Left lung (tissue), 10 donors: Measurements from ENCODE around the gene CHCHD3. TPM values are rescaled to one million over a fixed set of nuclear protein-coding genes. Genes with fewer than 3 reads are reported as not detected.
"Not testable (repeated sequence)": the region's sequence is repeated elsewhere in the genome, so short reads cannot be mapped to it uniquely, and the experiment has no call there.

Experiments used
- ATAC-seq: fragments of 200-7000 bp; cut with Tn5 transposase; one replicate; pipeline ENCODE4 v1.9.1; 2020; ENCODE audit warnings: moderate library complexity
- DNase-seq, 4 donors: peaks; one replicate each; pipeline ENCODE4 v3.0.0-alpha.2; 2013 to 2020
- H3K27ac ChIP-seq, 2 donors: fragments of 200-600 bp; sonication (generic) in 1 of 2; one replicate each; pipeline versions ENCODE4 v1.5.0 to v1.8.0; 2020 to 2021
- H3K27me3 ChIP-seq, 2 donors: fragments of 200-600 bp; sonication (generic) in 1 of 2; one replicate each; pipeline versions ENCODE4 v1.5.0 to v1.8.0; 2020 to 2021
- H3K36me3 ChIP-seq, 2 donors: fragments of 200-600 bp; sonication (generic) in 1 of 2; one replicate each; pipeline versions ENCODE4 v1.5.0 to v1.8.0; 2020 to 2021
- H3K4me1 ChIP-seq, 2 donors: fragments of 200-600 bp; one replicate each; pipeline ENCODE4 v1.8.0; 2021
- H3K4me3 ChIP-seq, 2 donors: fragments of 200-600 bp; sonication (generic) in 1 of 2; one replicate each; pipeline versions ENCODE4 v1.5.0 to v1.8.0; 2020 to 2021; ENCODE audit warnings: mild to moderate bottlenecking in 1 of 2
- H3K9me3 ChIP-seq, 2 donors: fragments of 200-600 bp; sonication (generic) in 1 of 2; one replicate each; pipeline versions ENCODE4 v1.5.0 to v1.8.0; 2020 to 2021
- intact Hi-C, 2 donors: fragments of 100-400 bp; cut with DNase I; formaldehyde crosslinking; loops; one replicate each; pipeline versions ENCODE4 v1.11.2 to v1.14.2; 2022
- polyA plus RNA-seq, 6 donors: library from polyadenylated mRNA; unstranded; fragments of 120-200 nt; gene quantifications; one replicate each; pipeline ENCODE4 v1.2.1, GENCODE V29; 2013; ENCODE audit not compliant: insufficient read length in 6 of 6
- total RNA-seq, 2 donors: library from RNA; stranded (reverse); fragmentation: NEBNext Ultra II Directional; extraction: Animal tissue kit (Norgen Biotek cat#: 25700); gene quantifications; one replicate each; pipeline ENCODE4 v1.2.1, GENCODE V29; 2021
- TF ChIP-seq, protein P1 (sequence below), 2 donors: fragments of 200-600 bp; sonication (generic) in 1 of 2; IDR thresholded peaks; one replicate each; pipeline versions ENCODE4 v1.5.0 to v1.8.0; 2021; ENCODE audit warnings: antibody characterized with exemption in 2 of 2
- donor health status: DM: no; HTN: yes; CAD: no.
- donor health status: DM: no; HTN: no; CAD: no.

CHCHD3 gene
- total and polyA plus RNA-seq, 8 donors, result 45.4 to 58.9 (median 54.5) TPM

DNA sequence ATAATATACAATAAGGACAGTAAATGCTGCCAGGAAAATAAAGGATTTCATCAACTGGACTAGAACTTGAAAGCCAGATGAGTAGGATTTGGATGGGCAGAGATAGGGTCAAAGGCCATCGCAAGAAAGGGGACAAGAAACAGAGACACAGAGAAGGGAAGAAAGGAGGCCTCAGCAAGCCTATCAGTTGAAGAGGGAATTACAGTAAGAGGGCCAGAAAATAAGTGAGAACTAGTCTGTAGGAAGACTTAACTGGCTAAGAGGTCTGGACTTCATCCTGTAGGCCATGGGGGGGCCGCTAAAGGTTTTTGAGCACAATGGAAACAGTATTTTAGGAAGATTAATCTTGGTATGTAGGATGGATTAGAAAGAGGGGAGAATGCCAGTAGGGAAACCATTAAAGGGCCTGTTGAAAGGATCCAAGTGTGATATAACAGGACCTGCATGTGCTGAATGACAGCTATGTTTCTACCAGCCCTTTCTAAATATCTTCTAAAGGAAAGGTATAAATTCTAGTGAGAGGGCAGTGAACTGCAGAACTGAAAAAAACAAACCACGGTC lies 174.4 kb downstream of the CHCHD3 start:
- no peak for DNase-seq
- no peaks in the 10 kb centered on the region for H3K4me1 ChIP-seq
- peaks cover 0 to 3% of the 10 kb centered on the region in 2 donors for H3K9me3 ChIP-seq
- TF ChIP-seq, protein P1, sequence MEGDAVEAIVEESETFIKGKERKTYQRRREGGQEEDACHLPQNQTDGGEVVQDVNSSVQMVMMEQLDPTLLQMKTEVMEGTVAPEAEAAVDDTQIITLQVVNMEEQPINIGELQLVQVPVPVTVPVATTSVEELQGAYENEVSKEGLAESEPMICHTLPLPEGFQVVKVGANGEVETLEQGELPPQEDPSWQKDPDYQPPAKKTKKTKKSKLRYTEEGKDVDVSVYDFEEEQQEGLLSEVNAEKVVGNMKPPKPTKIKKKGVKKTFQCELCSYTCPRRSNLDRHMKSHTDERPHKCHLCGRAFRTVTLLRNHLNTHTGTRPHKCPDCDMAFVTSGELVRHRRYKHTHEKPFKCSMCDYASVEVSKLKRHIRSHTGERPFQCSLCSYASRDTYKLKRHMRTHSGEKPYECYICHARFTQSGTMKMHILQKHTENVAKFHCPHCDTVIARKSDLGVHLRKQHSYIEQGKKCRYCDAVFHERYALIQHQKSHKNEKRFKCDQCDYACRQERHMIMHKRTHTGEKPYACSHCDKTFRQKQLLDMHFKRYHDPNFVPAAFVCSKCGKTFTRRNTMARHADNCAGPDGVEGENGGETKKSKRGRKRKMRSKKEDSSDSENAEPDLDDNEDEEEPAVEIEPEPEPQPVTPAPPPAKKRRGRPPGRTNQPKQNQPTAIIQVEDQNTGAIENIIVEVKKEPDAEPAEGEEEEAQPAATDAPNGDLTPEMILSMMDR (IDR thresholded peaks at IDR 0.05), result no peak
- H3K27ac ChIP-seq, result no peak overlapping the region
- intact Hi-C loops, result no loop called here
- peaks cover 0 to 4% of the 10 kb centered on the region in 2 donors for H3K36me3 ChIP-seq
- H3K4me3 ChIP-seq, result no peak overlapping the region
- H3K27me3 ChIP-seq, result no peaks in the 10 kb centered on the region
- no peak for ATAC-seq

DNA sequence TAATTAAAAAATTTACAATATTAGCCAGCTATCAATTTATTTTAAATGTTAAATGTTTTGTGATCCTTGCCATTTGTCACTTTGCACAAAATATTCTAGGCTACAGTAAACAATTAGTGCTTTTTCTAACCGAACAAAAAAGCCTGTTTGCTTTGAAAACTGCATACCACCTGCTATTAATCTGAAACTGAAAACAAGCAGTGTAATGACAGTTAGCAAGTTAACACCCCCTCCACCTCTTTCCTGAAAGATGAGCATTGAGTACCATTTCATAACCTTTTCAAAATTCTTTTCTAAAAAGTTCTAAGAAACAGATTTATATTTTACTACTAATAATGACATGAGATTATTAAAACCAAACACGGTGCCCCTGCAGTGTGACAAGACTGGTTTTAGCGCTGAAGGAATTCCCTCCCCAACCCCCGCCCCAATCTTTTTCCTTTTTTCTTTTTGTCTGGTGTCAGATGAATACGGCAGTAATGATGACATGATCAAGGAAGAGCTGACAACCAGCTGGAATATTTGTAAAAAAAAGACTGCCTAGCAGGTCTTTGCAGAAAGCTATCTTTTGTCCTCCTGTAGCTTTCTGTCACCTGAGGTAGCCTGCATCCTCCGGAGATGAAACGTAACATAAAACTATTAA lies 175.6 kb downstream of the CHCHD3 start:
- no peak for ATAC-seq
- DNase-seq, result no peak
- Histone ChIP-seq H3K4me1 (no peaks in the 10 kb centered on the region), H3K27ac (no peak overlapping the region), H3K36me3 (peaks cover 0 to 4% of the 10 kb centered on the region in 2 donors), H3K9me3 (peaks cover 0 to 3% of the 10 kb centered on the region in 2 donors), H3K4me3 (no peak overlapping the region), H3K27me3 (no peaks in the 10 kb centered on the region)
- intact Hi-C loops, result no loop called here
- TF ChIP-seq, protein P1 (IDR thresholded peaks at IDR 0.05), result no peak

DNA sequence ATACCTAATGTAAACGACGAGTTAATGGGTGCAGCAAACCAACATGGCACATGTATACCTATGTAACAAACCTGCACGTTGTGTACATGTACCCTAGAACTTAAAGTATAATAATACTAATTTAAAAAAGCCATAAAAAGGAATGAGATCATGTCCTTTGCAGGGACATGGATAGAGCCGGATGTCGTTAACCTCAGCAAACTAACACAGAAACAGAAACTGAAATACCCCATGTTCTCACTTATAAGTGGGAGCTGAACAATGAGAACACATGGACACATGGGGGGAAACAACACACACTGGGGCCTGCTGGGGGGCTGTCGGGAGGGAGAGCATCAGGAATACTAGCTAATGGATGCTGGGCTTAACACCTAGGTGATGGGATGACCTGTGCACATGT lies 176.8 kb downstream of the CHCHD3 start:
- H3K27me3 ChIP-seq, H3K4me1 ChIP-seq, H3K9me3 ChIP-seq, ATAC-seq, DNase-seq, H3K36me3 ChIP-seq, H3K4me3 ChIP-seq, H3K27ac ChIP-seq, intact Hi-C loops: not testable (repeated sequence)

DNA sequence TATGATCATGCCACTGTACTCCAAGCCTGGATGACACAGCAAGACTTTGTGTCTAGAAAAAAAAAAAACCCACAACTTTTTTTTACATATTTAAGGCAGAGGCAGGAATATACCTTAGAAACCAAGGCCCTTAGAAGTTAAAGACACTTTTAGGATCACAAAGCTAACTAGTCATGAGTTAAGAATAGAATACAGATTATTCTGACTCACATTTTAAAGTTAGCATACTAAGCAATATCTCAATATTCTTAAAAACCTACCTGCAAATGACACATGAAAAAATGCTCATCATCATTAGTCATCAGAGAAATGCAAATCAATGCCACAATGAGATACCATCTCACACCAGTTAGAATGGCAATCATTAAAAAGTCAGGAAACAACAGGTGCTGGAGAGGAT lies 177.7 kb downstream of the CHCHD3 start:
- intact Hi-C loops, result no loop called here
- Histone ChIP-seq H3K36me3 (peaks cover 0 to 4% of the 10 kb centered on the region in 2 donors), H3K4me3 (no peak overlapping the region), H3K4me1 (no peaks in the 10 kb centered on the region), H3K27ac (no peak overlapping the region), H3K27me3 (no peaks in the 10 kb centered on the region), H3K9me3 (peaks cover 0 to 3% of the 10 kb centered on the region in 2 donors)
- TF ChIP-seq, protein P1 (IDR thresholded peaks at IDR 0.05), result no peak
- DNase-seq (no peak), ATAC-seq (no peak)

DNA sequence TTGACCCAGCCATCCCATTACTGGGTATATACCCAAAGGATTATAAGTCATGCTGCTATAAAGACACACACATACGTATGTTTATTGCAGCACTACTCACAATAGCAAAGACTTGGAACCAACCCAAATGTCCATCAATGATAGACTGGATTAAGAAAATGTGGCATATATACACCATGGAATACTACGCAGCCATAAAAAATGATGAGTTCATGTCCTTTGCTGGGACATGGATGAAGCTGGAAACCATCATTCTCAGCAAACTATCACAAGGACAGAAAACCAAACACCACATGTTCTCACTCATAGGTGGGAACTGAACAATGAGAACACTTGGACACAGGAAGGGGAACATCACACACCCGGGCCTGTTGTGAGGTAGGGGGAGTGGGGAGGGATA lies 179.6 kb downstream of the CHCHD3 start:
- intact Hi-C loops, H3K9me3 ChIP-seq, H3K27me3 ChIP-seq, H3K27ac ChIP-seq, H3K4me3 ChIP-seq, H3K4me1 ChIP-seq, ATAC-seq, DNase-seq: not testable (repeated sequence)
- H3K36me3 ChIP-seq, result peaks cover 0 to 13% of the 10 kb centered on the region in 2 donors

DNA sequence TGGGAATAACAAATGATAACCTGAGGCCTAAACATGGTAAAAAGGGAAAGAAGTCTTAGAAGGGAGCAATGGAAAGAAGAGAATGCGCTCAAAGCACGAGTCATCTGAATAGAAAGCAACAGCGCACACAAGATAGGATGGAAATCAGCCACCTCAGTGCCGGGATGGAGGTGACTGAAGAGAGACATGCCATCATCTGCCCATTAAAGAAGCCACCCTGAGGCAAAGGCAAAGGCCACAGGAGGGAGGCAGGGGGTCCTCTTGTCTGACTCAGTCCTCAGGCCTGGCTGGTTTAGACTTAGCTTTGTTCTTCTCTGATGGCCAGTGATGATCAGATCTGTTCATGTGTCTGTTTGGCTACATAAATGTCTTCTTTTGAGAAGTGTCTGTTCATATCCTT lies 180.6 kb downstream of the CHCHD3 start:
- peaks cover 0 to 13% of the 10 kb centered on the region in 2 donors for H3K36me3 ChIP-seq
- ATAC-seq, result no peak
- no peak overlapping the region for H3K4me3 ChIP-seq
- peaks cover 0 to 3% of the 10 kb centered on the region in 2 donors for H3K9me3 ChIP-seq
- H3K27ac ChIP-seq, result no peak overlapping the region
- TF ChIP-seq, protein P1 (IDR thresholded peaks at IDR 0.05), result no peak
- no peaks in the 10 kb centered on the region for H3K27me3 ChIP-seq
- intact Hi-C loops, result no loop called here
- DNase-seq, result no peak
- no peaks in the 10 kb centered on the region for H3K4me1 ChIP-seq
